Measurements from ENCODE around the gene CBR3.
"Not testable (repeated sequence)": the region's sequence is repeated elsewhere in the genome, so short reads cannot be mapped to it uniquely, and the experiment has no call there.

The CBR3 gene

GRCh38 chr21:36120304-36120888 lies 14.5 kb upstream of the CBR3 start:
- no peak for FAIRE-seq

- FAIRE-seq: no peak
Observed at GRCh38 chr21:36122977-36123376, 11.9 kb upstream of the CBR3 start.

- FAIRE-seq: no peak
Observed at GRCh38 chr21:36124395-36124794, 10.5 kb upstream of the CBR3 start.

GRCh38 chr21:36125512-36126207 lies 9.2 kb upstream of the CBR3 start:
- FAIRE-seq: peak; percentile 28

- FAIRE-seq: no peak
Observed at GRCh38 chr21:36126208-36126565, 8.7 kb upstream of the CBR3 start.

- no peak for FAIRE-seq
Observed at GRCh38 chr21:36126621-36127110, 8.2 kb upstream of the CBR3 start.

- FAIRE-seq: no peak
Observed at GRCh38 chr21:36127250-36127904, 7.5 kb upstream of the CBR3 start.

- FAIRE-seq: no peak
Observed at GRCh38 chr21:36127977-36128376, 6.9 kb upstream of the CBR3 start.

GRCh38 chr21:36129219-36129618 lies 5.7 kb upstream of the CBR3 start:
- FAIRE-seq: no peak

- FAIRE-seq: not testable (repeated sequence)
Observed at GRCh38 chr21:36130414-36130762, 4.5 kb upstream of the CBR3 start.

GRCh38 chr21:36130839-36131238 lies 4.0 kb upstream of the CBR3 start:
- not testable (repeated sequence) for FAIRE-seq

- FAIRE-seq: no peak
Observed at GRCh38 chr21:36132696-36133095, 2.2 kb upstream of the CBR3 start.

GRCh38 chr21:36135391-36136102 lies 668 bp downstream of the CBR3 start:
- no peak for FAIRE-seq

GRCh38 chr21:36139791-36140190 lies 4.9 kb downstream of the CBR3 start:
- not testable (repeated sequence) for FAIRE-seq

- no peak for FAIRE-seq
Observed at GRCh38 chr21:36141513-36141925, 6.6 kb downstream of the CBR3 start.

GRCh38 chr21:36144233-36144632 lies 9.4 kb downstream of the CBR3 start:
- FAIRE-seq: not testable (repeated sequence)

- no peak for FAIRE-seq
Observed at GRCh38 chr21:36145259-36145658, 10.4 kb downstream of the CBR3 start.

GRCh38 chr21:36147911-36148310 lies 13.0 kb downstream of the CBR3 start:
- no peak for FAIRE-seq

GRCh38 chr21:36148886-36149285 lies 14.0 kb downstream of the CBR3 start:
- no peak for FAIRE-seq

- FAIRE-seq: no peak
Observed at GRCh38 chr21:36149788-36150711, 15.2 kb downstream of the CBR3 start.

- no peak for FAIRE-seq
Observed at GRCh38 chr21:36155603-36156338, 20.9 kb downstream of the CBR3 start.

GRCh38 chr21:36156339-36156814 lies 21.5 kb downstream of the CBR3 start:
- FAIRE-seq: peak; percentile 78

All from TTC549 (cell line).